Kidney epithelial cell (primary cell): ENCODE results near the gene PLEKHG1. TPM values are rescaled to one million over a fixed set of nuclear protein-coding genes. Genes with fewer than 3 reads are reported as not detected.

Experiments
- DNase-seq: peaks from one replicate; pipeline ENCODE4 v3.0.0-alpha.2; 2010; ENCODE audit warnings: low read depth
- H3K27me3 ChIP-seq: 2 replicates; pipeline ENCODE4 v1.6.0; 2011; ENCODE audit warnings: low read length; ENCODE audit not compliant: control insufficient read depth, insufficient read depth
- H3K36me3 ChIP-seq: 2 replicates; pipeline ENCODE4 v1.5.1; 2011; ENCODE audit warnings: low read length; ENCODE audit not compliant: control insufficient read depth, insufficient read depth
- H3K4me3 ChIP-seq: 2 replicates; pipeline ENCODE4 v1.5.1; 2011; ENCODE audit warnings: low read depth, mild to moderate bottlenecking, control low read depth, low read length
- CTCF ChIP-seq: IDR thresholded peaks from 2 replicates; pipeline ENCODE4 v1.5.1; 2011; ENCODE audit warnings: mild to moderate bottlenecking, moderate library complexity, low read length, control low read depth, inconsistent platforms; ENCODE audit not compliant: insufficient read depth, poor library complexity, severe bottlenecking
- total RNA-seq: library from RNA; depleted of rRNA; stranded (reverse); fragments of >200 nt; gene quantifications from 2 replicates; pipeline ENCODE4 v1.2.3, GENCODE V29; 2015

Gene PLEKHG1
- total RNA-seq, 1 donor from 2014 or later: 27.8 TPM

- TF ChIP-seq CTCF: no peak
- H3K4me3 ChIP-seq: no peak overlapping the region
- DNase-seq: no peak
- no peaks in the 10 kb centered on the region for H3K36me3 ChIP-seq
- H3K27me3 ChIP-seq: no peaks in the 10 kb centered on the region
Observed at GRCh38 chr6:150646228-150646627, 46.5 kb downstream of the PLEKHG1 start.

DNA sequence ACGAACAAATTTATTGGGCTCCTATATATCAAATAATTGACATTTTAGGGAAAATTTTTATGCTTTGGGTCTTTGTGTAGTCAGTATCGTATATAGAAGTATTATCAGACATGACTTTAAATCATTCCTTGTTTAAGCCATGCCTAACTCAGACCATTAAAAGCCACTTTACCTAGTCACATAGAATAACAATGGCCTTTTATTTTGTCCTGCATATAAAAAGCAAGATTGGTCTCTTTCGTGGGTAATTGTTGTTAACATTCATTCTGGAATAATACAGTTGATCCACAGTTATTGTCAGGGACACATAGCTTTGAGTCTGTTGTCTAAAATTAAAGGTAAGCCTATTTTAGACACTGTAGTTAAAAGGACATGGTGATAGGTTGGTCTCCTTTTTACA is 47.4 kb downstream of the PLEKHG1 start:
- no peak overlapping the region for H3K4me3 ChIP-seq
- no peak for TF ChIP-seq CTCF
- DNase-seq: no peak
- H3K27me3 ChIP-seq: no peaks in the 10 kb centered on the region
- H3K36me3 ChIP-seq: no peaks in the 10 kb centered on the region

Other genes starting within 250 kb of the PLEKHG1 start
- gene IYD, start 230.9 kb upstream of the PLEKHG1 start, total RNA-seq: not detected in 2 replicates